Neural crest cell (in vitro differentiated cells): ENCODE results near the gene MINDY3. TPM values are rescaled to one million over a fixed set of nuclear protein-coding genes. Genes with fewer than 3 reads are reported as not detected.

Experiments
- DNase-seq: peaks from one replicate; pipeline ENCODE4 v3.0.0; 2021; ENCODE audit warnings: low read depth, mixed read lengths, low spot score
- H3K27ac Mint-ChIP-seq: one replicate; pipeline ENCODE4 v1.8.0; 2021; ENCODE audit warnings: mild to moderate bottlenecking, mixed read lengths; ENCODE audit not compliant: unreplicated experiment
- H3K27me3 Mint-ChIP-seq: 2 replicates; pipeline ENCODE4 v1.8.0; 2021; ENCODE audit warnings: low read depth, mild to moderate bottlenecking, mixed read lengths
- H3K36me3 Mint-ChIP-seq: 2 replicates; pipeline ENCODE4 v1.8.0; 2021; ENCODE audit warnings: low read depth, mild to moderate bottlenecking, mixed read lengths
- H3K4me1 Mint-ChIP-seq: 2 replicates; pipeline ENCODE4 v1.8.0; 2021; ENCODE audit warnings: mixed read lengths
- H3K4me3 Mint-ChIP-seq: one replicate; pipeline ENCODE4 v1.8.0; 2021; ENCODE audit warnings: mild to moderate bottlenecking, mixed read lengths
- H3K9me3 Mint-ChIP-seq: 2 replicates; pipeline ENCODE4 v1.8.0; 2021; ENCODE audit warnings: mixed read lengths
- total RNA-seq: library from RNA; stranded (reverse); gene quantifications from 2 replicates; pipeline ENCODE4 v1.2.1, GENCODE V29; 2021
- TF ChIP-seq, protein P1 (sequence below): fragments of 200-600 bp; sonication (generic); conservative IDR thresholded peaks from 2 replicates; pipeline ENCODE4 v1.5.0; 2021; ENCODE audit warnings: antibody characterized with exemption, mild to moderate bottlenecking

Gene MINDY3
- total RNA-seq, 1 donor from 2014 or later = 22.9 TPM

- TF ChIP-seq, protein P1, sequence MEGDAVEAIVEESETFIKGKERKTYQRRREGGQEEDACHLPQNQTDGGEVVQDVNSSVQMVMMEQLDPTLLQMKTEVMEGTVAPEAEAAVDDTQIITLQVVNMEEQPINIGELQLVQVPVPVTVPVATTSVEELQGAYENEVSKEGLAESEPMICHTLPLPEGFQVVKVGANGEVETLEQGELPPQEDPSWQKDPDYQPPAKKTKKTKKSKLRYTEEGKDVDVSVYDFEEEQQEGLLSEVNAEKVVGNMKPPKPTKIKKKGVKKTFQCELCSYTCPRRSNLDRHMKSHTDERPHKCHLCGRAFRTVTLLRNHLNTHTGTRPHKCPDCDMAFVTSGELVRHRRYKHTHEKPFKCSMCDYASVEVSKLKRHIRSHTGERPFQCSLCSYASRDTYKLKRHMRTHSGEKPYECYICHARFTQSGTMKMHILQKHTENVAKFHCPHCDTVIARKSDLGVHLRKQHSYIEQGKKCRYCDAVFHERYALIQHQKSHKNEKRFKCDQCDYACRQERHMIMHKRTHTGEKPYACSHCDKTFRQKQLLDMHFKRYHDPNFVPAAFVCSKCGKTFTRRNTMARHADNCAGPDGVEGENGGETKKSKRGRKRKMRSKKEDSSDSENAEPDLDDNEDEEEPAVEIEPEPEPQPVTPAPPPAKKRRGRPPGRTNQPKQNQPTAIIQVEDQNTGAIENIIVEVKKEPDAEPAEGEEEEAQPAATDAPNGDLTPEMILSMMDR = no peak
- no peak for DNase-seq
- H3K27me3 Mint-ChIP-seq = peaks cover 3% of the 10 kb centered on the region
- no peaks in the 10 kb centered on the region for H3K36me3 Mint-ChIP-seq
- H3K9me3 Mint-ChIP-seq = peaks cover 10% of the 10 kb centered on the region
- no peak overlapping the region for H3K4me3 Mint-ChIP-seq
- no peak overlapping the region for H3K27ac Mint-ChIP-seq
- no peaks in the 10 kb centered on the region for H3K4me1 Mint-ChIP-seq
Observed at GRCh38 chr10:15730341-15730740, 130.0 kb downstream of the MINDY3 start.

GRCh38 chr10:15729890-15730289 is 130.4 kb downstream of the MINDY3 start:
- Mint-ChIP-seq H3K27me3 (peaks cover 3% of the 10 kb centered on the region), H3K36me3 (no peaks in the 10 kb centered on the region), H3K9me3 (peaks cover 10% of the 10 kb centered on the region), H3K4me1 (no peaks in the 10 kb centered on the region), H3K4me3 (no peak overlapping the region), H3K27ac (no peak overlapping the region)
- DNase-seq = no peak
- TF ChIP-seq, protein P1 = no peak

Other genes with a start within 250 kb of the MINDY3 start
- 0.27 and 0.37 TPM in 2 replicates for gene ITGA8, start 140.6 kb downstream of the MINDY3 start, total RNA-seq